ENCODE results near the gene ARF4.
"Not testable (repeated sequence)": the region's sequence is repeated elsewhere in the genome, so short reads cannot be mapped to it uniquely, and the experiment has no call there.

ARF4 gene

DNA sequence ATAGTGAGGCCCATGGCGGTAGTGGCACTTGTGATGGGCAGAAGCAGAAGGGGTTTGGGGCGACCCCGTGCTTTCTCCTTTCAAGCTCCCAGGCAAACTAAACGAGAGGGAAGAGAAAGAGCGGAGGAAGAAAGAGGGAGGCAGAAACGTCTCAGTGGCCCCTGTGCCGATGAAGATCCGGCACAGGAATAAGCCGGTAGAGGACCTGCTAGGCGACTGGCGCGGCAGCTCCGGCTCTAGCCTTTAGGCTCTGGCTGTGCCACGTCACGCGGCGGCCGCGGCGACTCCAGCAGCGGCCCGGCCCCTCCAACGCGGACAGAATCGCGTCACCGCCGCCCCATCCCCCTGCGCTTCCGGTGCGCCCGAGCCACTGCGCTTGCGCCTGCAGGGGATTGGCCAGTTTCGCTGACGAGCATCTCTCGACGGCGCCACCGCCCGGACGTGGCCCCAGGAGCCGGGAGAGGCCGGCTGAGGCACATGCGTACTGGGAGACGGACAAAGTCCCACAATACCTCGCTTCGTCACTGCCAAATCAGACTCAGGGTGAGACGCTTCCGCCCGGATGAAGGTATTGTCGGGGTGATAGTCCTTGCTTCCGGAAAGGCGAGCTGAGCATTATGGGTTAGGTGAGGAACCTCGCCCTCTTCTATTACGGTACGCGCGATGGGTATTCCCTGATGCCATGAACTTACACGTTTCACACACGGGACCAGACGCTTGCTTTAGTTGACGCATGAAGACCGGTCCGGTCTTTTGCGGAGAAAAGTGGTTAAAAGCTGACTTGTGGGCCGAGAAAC lies at the start of gene ARF4:
Gene ARF4 (minus strand): TSS at position 218 of the 797 bp plus-strand sequence. CDS start 204 bp downstream, at position 14.
- Histone ChIP-seq H3K4me2 (peak within 1 kb of the TSS; percentile 67), H2AFZ (ENCODE audit: low read depth) (peak within 1 kb of the TSS; percentile 82), H3K27me3 (ENCODE audit: insufficient read depth, low read depth) (no peaks in the 10 kb centered on the region), H4K20me1 (ENCODE audit: insufficient read depth) (no peaks in the 10 kb centered on the region), H3K36me3 (ENCODE audit: insufficient read depth) (no peaks in the 10 kb centered on the region; the same call in 1 of the 2 replicates), H3K4me1 (ENCODE audit: low read depth, poor library complexity, severe bottlenecking) (peaks cover 16% of the 10 kb centered on the region), H3K27ac (peak within 1 kb of the TSS; percentile 92), H3K79me2 (ENCODE audit: insufficient read depth, low read depth) (peaks cover 46% of the 10 kb centered on the region), H3K4me3 (IDR thresholded peaks at IDR 0.05; ENCODE audit: insufficient read depth, low read depth, low read length) (peak within 1 kb of the TSS; percentile 44), H3K9ac (peak within 1 kb of the TSS; percentile 92)
- TF ChIP-seq, protein P1, sequence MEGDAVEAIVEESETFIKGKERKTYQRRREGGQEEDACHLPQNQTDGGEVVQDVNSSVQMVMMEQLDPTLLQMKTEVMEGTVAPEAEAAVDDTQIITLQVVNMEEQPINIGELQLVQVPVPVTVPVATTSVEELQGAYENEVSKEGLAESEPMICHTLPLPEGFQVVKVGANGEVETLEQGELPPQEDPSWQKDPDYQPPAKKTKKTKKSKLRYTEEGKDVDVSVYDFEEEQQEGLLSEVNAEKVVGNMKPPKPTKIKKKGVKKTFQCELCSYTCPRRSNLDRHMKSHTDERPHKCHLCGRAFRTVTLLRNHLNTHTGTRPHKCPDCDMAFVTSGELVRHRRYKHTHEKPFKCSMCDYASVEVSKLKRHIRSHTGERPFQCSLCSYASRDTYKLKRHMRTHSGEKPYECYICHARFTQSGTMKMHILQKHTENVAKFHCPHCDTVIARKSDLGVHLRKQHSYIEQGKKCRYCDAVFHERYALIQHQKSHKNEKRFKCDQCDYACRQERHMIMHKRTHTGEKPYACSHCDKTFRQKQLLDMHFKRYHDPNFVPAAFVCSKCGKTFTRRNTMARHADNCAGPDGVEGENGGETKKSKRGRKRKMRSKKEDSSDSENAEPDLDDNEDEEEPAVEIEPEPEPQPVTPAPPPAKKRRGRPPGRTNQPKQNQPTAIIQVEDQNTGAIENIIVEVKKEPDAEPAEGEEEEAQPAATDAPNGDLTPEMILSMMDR (conservative IDR thresholded peaks at IDR 0.05; ENCODE audit: low read depth, low read length), result no peak

DNA sequence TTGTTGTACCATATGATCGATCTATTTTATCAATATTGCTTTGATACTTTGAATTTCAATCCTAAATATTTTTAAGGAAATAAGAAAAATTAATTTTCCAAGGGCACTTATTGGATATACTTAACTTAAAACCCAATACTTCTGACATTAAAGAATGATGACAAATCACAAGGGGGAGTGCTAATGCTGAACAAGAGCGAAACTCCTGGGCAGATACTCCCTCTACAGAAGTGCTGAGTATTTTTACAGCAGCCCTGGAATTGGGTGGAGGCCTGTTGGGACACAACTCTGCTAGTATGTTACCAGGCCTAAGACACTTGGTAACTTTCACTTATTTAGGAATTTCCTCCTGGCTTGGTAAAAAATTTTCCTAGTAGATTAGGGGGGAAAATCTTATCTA lies 49.6 kb upstream of the ARF4 start:
- Histone ChIP-seq H3K27me3 (ENCODE audit: insufficient read depth, low read depth) (no peaks in the 10 kb centered on the region), H3K27ac (no peak overlapping the region), H3K79me2 (ENCODE audit: insufficient read depth, low read depth) (no peaks in the 10 kb centered on the region), H2AFZ (ENCODE audit: low read depth) (no peak overlapping the region), H3K36me3 (ENCODE audit: insufficient read depth) (no peaks in the 10 kb centered on the region), H3K4me2 (no peak overlapping the region), H3K9ac (no peak overlapping the region), H3K4me1 (ENCODE audit: low read depth, poor library complexity, severe bottlenecking) (no peaks in the 10 kb centered on the region), H4K20me1 (ENCODE audit: insufficient read depth) (no peaks in the 10 kb centered on the region), H3K4me3 (IDR thresholded peaks at IDR 0.05; ENCODE audit: insufficient read depth, low read depth, low read length) (no peak overlapping the region)
- TF ChIP-seq, protein P1 (conservative IDR thresholded peaks at IDR 0.05; ENCODE audit: low read depth, low read length), result no peak

DNA sequence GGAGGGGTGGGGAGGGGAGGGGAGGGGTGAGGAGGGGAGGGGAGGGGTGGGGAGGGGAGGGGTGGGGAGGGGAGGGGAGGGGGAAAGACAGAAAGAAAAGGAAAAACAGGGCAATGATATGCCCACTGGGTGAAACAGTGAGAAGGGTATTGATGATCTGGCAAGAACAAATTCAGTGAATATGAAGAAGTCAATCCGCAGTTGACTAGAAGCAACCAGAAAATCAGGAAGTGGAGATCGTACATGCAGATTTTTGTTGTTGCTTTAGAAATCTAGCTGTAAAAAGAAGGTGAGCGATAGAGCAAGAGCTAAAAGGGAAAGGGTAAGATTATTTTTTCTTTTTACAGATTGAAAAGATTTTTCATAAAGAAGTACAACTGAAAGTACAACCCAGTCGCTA lies 47.6 kb upstream of the ARF4 start:
- Histone ChIP-seq H4K20me1 (ENCODE audit: insufficient read depth) (no peaks in the 10 kb centered on the region), H2AFZ (ENCODE audit: low read depth) (no peak overlapping the region), H3K4me2 (no peak overlapping the region), H3K4me1 (ENCODE audit: low read depth, poor library complexity, severe bottlenecking) (no peaks in the 10 kb centered on the region), H3K27me3 (ENCODE audit: insufficient read depth, low read depth) (no peaks in the 10 kb centered on the region), H3K79me2 (ENCODE audit: insufficient read depth, low read depth) (no peaks in the 10 kb centered on the region), H3K4me3 (IDR thresholded peaks at IDR 0.05; ENCODE audit: insufficient read depth, low read depth, low read length) (no peak overlapping the region), H3K27ac (no peak overlapping the region), H3K36me3 (ENCODE audit: insufficient read depth) (no peaks in the 10 kb centered on the region), H3K9ac (no peak overlapping the region)
- TF ChIP-seq, protein P1 (conservative IDR thresholded peaks at IDR 0.05; ENCODE audit: low read depth, low read length), result no peak

DNA sequence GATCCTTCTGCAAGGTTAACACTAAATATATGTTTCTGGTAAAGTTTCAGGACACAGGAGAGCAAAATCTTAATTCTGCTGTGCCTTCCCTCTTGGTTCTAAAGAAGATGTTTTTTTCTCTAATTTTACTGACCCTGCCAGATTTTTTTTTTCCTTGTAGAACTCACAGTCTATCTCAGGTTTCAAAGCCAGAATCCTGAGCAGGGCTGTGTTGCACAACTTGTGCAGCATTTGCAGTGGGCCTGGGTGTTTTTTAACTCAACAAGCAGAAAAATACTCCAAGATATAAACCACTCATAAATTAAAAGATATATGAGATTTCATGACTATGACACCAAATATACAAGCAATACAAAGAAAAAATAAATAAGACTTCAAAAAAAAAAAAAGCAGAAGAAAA lies 40.2 kb upstream of the ARF4 start:
- Histone ChIP-seq H3K27me3 (ENCODE audit: insufficient read depth, low read depth) (no peaks in the 10 kb centered on the region), H3K27ac (no peak overlapping the region), H2AFZ (ENCODE audit: low read depth) (no peak overlapping the region), H3K36me3 (ENCODE audit: insufficient read depth) (no peaks in the 10 kb centered on the region), H3K4me2 (no peak overlapping the region), H3K4me3 (IDR thresholded peaks at IDR 0.05; ENCODE audit: insufficient read depth, low read depth, low read length) (no peak overlapping the region), H3K9ac (no peak overlapping the region), H3K4me1 (ENCODE audit: low read depth, poor library complexity, severe bottlenecking) (no peaks in the 10 kb centered on the region), H3K79me2 (ENCODE audit: insufficient read depth, low read depth) (no peaks in the 10 kb centered on the region), H4K20me1 (ENCODE audit: insufficient read depth) (no peaks in the 10 kb centered on the region)
- TF ChIP-seq, protein P1 (conservative IDR thresholded peaks at IDR 0.05; ENCODE audit: low read depth, low read length), result no peak

DNA sequence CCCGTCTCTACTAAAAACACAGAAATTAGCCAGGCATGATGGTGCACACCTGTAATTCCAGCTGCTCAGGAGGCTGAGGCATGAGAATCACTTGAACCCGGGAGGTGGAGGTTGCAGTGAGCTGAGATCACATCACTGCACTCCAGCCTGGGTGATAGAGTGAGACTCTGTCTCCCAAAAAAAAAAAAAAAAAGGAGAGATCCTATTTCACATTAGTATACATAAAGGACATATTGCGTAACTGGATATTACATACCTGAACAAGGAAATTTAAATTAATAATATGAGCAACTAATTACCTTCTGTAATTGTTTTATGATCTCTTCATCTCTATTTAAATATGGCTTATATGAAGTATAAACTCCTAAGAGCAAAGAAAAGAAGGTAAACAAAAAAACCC lies 37.1 kb upstream of the ARF4 start:
- H3K36me3 ChIP-seq (ENCODE audit: insufficient read depth); H4K20me1 ChIP-seq (ENCODE audit: insufficient read depth); H3K27me3 ChIP-seq (ENCODE audit: insufficient read depth, low read depth); H2AFZ ChIP-seq (ENCODE audit: low read depth); H3K4me3 ChIP-seq (IDR thresholded peaks at IDR 0.05; ENCODE audit: insufficient read depth, low read depth, low read length); H3K4me1 ChIP-seq (ENCODE audit: low read depth, poor library complexity, severe bottlenecking); H3K9ac ChIP-seq; H3K79me2 ChIP-seq (ENCODE audit: insufficient read depth, low read depth); H3K27ac ChIP-seq; H3K4me2 ChIP-seq: not testable (repeated sequence)

All from KMS-11 (cell line).